Stimulated activated CD8-positive, alpha-beta memory T cell treated with anti-CD3 and anti-CD28 coated beads, Interleukin-7, amount 100 ng/mL, for 24 hours (primary cell): ENCODE measurements around the gene FGFR2.

Experiments used
- DNase-seq: peaks from one replicate; pipeline ENCODE4 v3.0.0-alpha.2; 2020; ENCODE audit warnings: low read depth

Gene FGFR2

DNA sequence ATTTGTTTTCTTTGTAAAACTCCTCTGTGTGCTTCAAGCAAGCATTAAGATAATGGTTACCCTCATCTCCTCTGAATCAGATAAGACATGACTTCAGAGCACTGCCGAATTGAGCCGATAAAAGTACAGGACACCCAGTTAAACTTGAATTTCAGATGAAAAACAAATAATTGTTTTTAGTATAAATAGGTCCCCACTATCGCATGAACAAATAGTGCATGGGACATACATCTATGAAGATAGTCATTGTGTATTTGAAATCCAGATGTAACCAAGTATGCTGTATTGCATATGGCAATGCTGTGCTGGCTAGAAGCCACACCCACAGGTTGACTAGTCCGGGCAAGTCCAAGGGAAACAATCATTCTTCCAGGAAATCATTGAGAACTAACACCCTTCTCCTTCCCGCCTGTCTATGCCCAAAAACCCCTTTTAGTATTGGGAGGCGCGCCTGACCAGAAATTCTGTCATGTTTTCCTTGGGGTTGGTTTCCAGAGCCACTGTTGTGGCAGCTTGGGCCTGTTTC is 12.6 kb upstream of the FGFR2 start:
- DNase-seq, result no peak

DNA sequence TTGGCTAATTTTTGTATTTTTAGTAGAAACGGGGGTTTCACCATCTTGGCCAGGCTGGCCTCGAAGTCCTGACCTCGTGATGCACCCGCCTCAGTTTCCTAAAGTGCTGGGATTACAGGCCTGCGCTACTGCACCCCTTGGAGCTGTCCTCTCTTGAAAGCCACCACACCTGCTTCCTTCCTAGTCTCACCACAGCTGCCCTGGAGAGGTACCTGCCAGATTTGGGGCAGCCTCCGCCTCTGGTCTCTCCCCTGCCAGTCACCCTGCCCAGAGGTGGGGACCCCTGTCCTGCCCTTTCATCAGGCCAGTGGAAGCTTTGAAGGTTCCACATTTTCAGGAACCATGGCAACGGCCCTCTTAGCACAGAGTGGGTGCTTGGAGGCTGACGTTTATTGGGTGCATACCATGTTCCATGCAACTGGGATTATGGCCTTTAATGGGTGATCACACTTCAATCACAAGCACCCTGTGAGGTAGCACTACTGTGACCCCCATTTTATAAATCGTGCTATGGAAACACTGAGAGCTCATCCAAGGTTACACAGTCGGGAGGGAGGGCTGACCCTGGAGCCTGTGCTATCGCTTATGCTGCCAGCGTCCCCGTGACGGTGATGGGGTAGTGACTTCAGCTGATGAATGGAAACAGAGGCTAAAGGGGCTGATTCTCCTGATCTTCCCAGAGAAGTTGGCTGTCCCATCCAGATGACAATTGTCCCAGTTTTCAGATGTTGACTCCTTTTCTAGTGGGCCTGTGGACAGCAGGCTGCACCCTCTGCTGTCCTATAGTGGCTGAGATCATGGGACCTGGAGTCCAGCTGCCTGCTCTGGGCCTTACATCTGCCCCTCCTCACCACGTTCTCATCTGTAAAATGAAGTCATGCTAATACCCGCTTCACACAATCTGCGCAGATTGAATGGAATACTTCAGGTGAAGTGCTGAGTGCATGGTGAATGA is 11.5 kb upstream of the FGFR2 start:
- no peak for DNase-seq

DNA sequence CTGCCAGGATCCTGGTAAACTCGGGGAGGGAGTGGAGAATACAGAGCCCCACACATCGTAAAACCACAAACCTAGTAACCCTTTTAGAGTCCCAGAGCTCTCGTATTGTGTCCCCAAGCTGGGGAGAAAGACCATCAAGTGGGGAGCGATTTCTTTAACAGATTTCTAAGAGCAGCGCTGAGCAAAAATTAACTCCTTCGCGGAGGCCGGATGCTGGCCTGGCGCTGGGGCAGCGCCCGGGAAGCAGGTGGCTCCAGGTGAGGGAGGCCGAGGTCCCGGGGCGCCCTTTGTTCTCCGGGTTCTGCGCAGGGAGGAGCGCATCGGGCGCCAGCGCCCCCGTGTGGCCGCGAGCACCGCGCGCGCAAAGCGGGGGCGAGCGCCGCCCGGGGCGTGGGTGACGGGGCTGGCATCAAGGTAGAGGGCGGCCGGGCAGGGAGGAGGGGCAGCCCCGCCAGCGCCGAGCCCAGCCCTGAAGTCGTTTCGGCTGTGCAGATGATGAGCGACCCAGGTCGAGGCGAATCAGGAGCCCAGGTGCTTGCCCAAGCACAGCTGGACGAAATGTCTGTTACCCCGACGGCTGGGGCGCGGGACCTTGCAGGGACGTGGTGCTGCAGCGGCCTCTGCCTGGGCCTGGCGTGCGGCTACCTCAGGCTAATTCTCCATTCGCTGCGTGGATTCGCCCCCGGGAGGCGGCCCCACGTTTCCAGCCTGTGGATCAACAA is 10.4 kb upstream of the FGFR2 start:
- DNase-seq, result peak; percentile 16

DNA sequence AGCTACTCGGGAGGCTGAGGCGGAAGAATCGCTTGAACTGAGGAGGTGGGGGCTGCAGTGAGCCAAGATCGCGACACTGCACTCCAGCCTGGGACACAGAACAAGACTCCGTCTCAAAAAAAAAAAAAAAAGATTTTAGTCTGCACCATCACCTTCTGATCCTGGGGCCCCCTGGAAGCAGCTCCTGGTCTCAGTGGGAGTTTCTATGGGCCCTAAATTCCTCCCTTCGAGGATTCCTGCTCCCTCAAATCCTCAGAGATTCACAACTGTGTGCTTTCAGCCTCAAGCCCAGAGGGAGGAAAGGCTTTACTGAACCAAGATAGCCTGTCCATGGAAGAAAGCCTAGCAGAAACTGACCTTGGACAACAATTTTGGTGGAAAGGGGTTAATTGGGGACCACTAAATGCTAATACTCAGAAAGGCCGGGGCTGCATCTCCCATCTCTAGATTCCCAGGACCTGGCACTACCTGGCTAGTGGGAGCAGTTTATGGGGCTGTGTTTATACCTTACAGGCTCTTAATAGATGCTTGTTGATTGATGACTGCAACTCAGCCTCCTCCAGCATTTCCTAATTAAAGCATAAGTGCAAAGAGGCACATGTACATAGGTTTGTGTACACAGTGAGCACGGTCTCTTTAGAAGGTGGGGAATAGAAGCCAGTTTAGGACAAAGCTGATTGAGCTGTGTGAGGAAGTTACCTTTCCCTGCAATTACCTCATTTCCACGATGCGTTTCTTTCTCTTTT is 9.2 kb upstream of the FGFR2 start:
- DNase-seq, result no peak

DNA sequence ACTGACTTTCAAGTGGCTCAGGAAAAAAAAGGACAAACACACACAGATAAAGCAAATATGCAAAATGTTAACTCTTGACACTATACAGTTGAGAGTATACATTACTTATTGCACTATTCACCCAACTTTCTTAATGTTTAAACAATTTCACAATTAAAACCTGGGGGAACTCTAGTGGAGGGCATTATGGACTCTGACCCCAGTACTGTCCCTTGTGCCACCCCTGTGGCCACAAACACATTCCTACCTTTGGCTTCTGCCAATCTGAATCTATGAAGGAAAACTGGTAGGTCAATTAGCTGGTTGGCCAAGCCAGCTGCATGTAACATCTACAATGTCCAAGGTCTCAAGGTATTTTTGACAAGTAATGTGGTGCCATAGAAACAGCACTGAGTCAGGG is 7.5 kb upstream of the FGFR2 start:
- DNase-seq, result no peak

DNA sequence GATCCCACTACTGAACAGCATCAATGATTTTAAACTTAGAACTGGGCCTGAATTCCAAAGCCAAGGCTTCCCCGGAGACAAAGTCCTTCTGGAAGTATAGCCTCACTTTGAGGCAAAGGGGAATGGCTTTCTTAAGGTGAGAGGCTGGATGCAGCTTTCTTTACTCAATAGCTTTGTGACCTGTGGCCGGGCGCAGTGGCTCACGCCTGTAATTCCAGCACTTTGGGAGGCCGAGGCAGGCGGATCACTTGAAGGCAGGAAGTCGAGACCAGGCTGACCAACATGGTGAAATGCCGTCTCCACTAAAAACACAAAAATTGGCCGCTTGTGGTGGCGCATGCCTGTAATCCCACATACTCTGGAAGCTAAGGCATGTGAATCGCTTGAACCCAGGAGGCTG is 3.2 kb upstream of the FGFR2 start:
- DNase-seq, result no peak

DNA sequence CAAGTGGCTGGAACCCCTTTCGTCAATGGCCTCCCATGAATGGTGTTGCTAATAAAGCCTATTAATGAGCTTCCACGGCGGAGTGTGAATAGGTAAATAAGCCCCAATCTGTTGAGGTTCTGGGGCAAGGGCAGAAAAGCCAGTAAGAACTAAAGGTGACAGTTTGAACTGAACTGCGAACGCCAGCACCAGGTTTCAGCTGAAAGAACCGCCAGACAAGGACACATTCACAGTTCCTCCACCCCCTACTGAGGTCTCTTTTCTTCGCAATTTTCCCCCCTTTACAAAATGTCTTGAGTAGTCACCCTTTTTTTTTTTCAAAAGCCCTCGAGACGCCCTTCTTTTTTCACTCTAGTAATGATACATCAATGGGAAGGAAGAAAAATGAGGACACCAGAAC is 2.4 kb upstream of the FGFR2 start:
- DNase-seq, result no peak

DNA sequence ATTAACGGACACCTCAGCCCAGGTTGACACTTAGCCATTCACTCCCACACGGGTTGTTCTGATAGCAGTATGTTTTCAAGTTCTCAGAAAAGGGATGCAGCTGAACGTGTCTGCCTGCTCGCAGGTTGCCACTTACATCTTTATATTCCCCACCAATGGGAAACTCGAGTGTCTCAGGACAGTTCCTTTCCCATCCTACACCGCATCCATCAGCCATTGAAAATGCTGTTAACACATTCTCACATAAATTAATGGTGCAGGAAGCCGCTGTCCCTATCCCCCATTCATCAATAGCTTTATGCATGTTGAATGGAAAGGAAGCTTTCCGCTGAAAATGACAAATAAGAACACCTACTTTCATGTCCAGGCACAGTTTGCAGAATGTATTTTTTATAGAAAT is 1.7 kb upstream of the FGFR2 start:
- DNase-seq, result no peak

DNA sequence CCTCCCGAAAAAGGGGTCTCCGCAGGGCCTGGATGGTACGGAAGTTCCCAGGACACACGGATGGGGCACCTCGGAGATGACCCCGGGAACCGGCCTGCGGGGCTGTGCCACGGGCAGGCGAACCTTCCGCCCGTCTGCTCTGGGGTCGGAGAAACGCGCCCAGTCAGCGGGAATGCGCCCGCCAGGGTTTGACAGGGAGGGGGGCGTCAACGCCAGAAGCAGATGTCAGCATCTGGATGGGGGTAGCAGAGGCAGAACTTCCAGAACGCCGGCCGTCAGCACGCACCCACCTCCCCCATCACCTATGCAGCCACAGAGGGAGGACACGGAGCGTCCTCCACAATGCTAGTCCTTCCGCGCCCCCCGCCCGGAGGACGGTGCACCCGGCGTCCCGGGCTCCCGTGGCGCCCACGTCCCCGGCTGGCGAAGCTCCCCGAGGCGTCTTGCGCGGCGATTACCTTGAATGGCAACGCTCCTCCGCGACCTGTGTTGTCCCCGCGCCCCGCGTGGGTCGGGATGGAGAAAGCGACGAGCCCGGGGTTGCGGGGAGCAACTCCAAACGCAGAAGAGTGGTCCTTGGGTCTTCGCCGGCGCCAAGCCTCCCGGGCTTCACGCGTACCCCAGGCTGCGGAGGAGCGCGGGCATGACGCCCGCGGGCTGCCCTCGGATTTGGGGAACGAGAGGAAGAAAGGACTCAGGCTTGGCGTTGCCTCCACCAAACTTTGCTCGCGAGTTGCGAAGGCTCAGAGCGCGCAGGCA is 561 bp downstream of the FGFR2 start:
- DNase-seq, result no peak

DNA sequence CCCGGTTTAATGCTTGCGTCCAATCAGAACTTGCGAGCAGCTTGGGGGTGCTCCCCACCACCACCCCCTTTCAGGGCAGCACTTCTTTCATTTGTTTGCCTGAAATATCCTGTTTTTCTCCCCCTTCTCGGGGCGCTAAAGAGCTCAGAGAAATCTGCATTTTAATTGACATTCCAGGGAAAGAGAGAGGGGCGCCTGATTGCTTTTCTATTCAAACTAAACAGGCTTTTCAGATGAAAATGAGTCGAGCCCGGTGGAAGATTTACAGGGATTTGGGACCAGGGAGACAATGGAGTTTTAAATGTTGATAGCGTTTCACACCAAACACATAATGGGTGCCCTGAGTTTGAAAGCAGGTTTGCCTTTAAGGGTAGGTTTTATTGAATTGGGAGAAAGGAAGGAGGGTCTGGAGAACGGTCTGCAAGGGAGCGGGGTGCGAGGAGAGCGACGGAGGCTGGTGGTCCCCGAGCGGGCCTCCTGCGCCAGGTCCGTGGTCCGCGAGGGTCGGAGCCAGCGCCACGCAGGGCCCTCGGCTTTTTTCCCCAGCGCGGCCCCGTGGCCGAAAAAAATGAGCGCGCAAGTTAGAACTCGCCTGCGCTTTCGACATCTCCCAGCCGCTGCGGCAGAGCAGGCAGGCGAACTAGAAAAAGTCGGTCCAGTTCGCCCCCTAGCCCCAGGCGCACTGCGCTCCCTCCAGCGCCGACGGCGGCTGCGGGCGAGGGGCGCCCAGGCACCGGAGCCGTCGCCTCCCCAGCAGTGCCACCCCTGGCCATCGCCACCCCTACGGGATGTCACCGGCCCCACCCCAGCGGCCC is 1.3 kb downstream of the FGFR2 start:
- no peak for DNase-seq

DNA sequence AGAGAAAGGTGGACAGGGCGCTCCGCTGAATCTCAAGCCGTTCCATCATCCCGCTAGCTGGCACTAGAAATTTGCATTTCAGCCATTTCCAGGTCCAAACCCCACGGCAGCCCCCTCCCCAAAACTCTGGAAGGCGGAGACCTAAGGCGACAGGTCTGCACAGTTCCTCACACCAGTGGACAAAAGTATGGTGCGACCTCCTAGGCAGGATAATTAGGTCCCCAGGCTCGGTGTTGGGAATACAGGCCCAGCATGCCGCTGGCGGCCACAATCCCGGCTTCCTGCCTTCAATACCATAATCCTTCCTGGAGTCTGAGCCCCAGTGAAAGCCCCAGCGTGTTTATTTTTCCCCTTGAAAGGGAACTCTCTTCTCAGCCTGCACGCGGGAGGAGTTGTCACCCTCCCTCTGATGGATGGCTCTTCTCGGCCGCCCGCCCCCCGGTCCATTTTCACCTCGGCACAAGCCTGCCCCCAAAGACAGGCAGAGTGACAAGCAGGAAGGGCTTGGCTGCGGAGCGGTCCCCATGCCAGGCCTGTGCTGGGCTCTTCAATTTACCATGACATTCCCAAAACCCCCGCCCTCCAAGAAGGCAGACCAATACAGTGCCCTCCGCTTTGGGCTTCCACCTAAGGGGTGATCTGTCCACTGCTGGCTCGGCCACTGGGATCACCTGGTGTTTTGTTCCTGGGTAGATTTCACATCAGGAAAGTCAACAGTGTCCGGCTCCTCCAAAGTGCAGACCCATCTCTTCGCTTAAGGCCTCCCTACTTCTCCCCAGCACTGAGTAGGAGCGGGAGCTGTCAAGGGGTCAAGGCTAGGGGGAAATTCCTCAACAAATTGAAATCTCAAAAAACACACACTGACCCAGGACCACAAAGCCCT is 2.2 kb downstream of the FGFR2 start:
- DNase-seq, result no peak

DNA sequence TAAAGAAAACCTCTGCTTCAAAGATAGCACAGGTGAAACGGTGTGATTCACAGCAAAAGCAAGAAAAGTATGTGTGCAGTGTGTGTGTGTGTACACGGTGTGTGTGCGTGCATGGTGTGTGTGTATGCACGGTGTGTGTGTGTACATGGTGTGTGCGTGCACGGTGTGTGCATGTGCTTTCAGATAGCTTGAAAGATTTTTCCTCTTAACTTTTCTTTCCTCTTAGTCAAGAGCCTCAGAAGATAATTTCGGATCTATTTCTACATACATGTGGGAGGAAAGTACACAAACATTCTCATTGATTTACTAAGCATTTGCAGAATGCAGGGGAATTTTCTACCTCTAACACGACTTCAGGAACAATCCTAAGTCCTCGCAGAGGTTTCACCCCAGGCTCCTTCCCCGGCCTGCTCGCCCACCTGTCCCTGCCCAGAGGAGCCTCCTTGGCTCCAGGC is 2.9 kb downstream of the FGFR2 start:
- no peak for DNase-seq

DNA sequence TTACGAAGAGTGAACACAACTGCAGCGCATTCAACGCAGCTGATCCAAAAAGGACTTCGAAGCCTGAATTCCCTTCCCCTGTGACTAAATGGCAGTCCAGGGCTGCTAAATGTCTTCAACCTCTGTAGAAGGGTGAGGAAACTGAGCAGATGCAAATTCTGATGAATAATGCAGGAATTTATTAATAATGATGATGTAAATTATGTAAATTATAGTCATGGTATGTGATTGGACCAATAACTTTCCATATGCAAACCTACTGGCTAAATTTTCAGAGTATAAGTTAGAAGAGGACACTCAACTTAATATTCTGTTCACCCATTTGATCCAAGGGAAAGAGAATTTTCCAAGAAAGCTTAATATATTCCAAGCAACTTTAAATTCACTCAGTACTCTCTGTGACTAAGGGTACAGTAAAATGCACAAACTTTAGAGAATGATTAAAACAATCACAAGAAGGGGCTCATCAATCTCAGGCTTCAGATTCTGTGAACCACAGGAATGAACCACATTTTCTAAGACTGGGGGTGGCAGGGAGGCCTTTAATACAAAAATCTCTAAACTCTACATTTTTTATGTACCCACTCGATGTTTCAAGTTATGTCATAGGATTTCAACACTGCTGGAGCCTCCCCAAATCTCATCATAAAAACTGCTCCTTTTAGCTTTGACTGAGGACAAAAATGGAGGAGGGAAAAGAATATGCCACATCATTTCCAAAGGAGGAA is 3.5 kb downstream of the FGFR2 start:
- no peak for DNase-seq

DNA sequence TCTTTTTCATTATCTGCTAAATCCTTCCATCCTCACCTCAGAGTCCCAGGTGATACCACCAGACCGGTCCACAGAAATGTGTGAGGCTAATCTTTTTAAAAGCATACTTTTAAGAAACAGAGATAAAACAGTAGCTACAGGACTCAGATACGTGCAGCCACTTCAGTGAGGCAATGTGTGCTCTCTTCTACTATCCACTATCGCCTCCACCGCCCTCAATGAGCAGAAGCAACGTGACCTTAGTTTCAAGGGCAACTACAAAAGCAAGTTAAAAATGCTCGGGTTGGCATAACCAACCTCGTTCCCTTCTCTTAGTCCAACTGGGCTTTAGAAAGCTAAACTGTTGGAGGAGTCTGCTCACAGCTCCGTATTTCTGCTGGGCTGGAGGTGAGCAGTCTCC is 4.2 kb downstream of the FGFR2 start:
- no peak for DNase-seq

DNA sequence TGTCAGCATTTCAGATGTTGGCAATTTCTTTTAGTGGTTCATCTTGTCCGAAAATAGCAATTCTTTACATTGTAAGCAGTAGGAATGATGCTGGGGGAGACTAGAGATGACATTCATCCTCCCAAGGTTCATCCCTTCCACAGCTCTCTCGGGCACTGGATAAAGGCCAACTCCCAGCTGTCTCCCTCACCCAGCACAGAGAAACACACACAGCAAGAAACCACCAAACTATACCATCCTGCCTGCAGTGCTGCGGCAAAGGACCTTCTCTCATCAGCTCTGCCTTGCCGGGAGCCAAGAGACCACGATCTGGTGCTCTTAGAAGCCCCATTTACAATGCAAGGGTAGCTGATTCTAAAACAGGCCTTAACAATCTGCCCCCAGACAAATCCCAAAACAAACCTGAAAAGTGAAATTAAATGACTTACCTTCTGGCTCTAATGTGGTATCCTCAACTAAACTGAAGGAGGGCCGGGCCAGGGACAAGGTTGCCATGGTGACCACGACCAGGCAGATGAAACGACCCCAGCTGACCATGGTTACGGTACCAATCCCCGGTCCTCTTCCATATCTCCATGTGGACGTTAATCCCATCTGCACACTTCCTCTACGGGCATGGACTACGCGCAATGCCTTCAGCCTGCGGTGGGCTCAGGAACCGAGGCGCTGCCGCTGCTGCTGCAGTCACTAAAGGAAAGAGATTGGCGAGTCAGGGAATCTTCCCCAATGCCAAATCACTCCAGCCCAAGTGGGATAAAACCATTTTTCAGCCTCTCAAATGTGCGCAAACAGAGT is 4.8 kb downstream of the FGFR2 start:
- no peak for DNase-seq

DNA sequence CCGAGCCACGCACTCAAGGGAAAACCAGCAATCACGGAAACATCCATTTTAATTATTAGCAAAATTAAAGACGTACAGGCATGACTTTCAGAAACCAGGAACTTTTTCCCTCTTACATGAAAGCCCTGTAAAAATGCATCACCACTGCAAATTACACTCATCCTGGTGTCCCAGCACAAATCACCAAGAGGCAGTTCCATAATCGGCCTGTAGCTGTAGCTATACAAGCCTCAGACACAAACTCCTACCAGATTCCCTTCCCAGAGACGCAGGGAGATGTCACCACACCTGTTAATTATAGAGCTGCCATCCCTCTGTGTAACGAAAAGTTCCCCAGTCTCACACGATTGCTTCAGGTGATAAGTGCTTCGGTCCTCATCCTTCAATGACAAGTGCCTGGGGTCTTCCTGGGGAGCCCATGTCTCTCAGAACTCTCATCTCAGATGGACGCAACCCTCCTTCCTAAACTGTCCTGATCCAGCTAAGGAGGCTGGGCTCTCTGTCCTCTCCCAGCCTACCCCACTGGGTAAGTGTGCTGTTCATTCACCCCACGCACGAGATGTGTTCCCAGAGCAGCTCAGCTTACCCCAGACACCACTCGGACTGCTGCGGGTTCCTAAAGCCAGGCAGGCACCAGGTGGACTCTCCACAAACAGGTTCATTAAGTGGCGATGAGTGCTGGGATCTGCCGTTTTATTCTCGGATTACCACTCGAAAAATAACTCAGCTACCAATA is 5.9 kb downstream of the FGFR2 start:
- no peak for DNase-seq

DNA sequence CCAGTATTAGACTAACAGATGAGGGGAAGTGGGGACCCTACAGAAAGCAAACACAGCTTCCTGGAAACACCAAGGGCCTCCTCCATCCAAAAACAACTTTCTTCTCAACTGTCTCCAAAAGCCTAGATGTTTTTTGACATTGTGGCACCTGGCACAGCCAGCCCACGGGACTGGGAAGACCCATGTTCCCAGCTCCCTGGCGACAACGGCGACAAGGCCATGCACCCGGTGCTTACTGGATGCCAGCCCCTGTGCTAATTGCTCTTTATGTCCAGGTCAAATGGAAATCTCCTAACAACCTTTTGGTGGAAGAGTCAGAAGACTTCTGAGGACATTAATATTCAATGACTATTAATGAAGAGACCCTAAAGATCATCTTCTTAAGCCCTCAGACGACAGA is 7.1 kb downstream of the FGFR2 start:
- DNase-seq, result no peak
